HEK293 (cell line): ENCODE results near the gene TCF12.

Experiments
- CTCF ChIA-PET: fragments of 350-600 bp; formaldehyde crosslinking; extraction: SDS; loops from one replicate; lab custom pipeline; 2021; ENCODE audit warnings: antibody characterized with exemption; lab: Yijun Ruan, JAX
- POLR2A ChIA-PET: fragments of 300-600 bp; formaldehyde crosslinking; extraction: SDS; loops from one replicate; lab custom pipeline; 2020; ENCODE audit warnings: antibody characterized with exemption, inconsistent platforms; lab: Yijun Ruan, JAX
- H3K27ac ChIP-seq: fragments of 200-500 bp; sonication (Bioruptor generic); 2 replicates; pipeline ENCODE4 v1.5.1; 2014; ENCODE audit warnings: low read depth, low read length, control low read depth, inconsistent platforms; ENCODE audit errors: extremely low read depth
- H3K36me3 ChIP-seq, 2 experiments: fragments of 200-500 bp in 1 of 2; sonication (Bioruptor generic) in 1 of 2; 1 replicate in 1 of 2; 2 replicates in 1 of 2; pipeline ENCODE4 v1.5.1; 2014 to 2017; ENCODE audit warnings: inconsistent platforms in 2 of 2, low read length in 2 of 2; ENCODE audit not compliant: control insufficient read depth in 2 of 2, insufficient read depth in 1 of 2
- H3K4me1 ChIP-seq: fragments of 200-500 bp; sonication (Bioruptor generic); 2 replicates; pipeline ENCODE4 v1.5.1; 2014; ENCODE audit warnings: mild to moderate bottlenecking, low read length, inconsistent platforms; ENCODE audit not compliant: control insufficient read depth, insufficient read depth
- H3K4me3 ChIP-seq: 2 replicates; pipeline ENCODE4 v1.5.1; 2011; ENCODE audit warnings: low read depth, mild to moderate bottlenecking, control low read depth, low read length, moderate library complexity
- H3K9me3 ChIP-seq: fragments of 200-500 bp; sonication (Bioruptor generic); 2 replicates; pipeline ENCODE4 v1.5.1; 2014; ENCODE audit warnings: low read depth, low read length, inconsistent platforms; ENCODE audit not compliant: control insufficient read depth, insufficient read depth
- BCL11A ChIP-seq: fragments of 450-650 bp; formaldehyde crosslinking; IDR thresholded peaks from 2 replicates; pipeline ENCODE4 v1.5.1; 2016; ENCODE audit warnings: low read depth, missing biosample characterization, missing genetic modification characterization
- CTCF ChIP-seq: fragments of 450-650 bp; formaldehyde crosslinking; IDR thresholded peaks from 2 replicates; pipeline ENCODE4 v1.5.1; 2016; ENCODE audit warnings: missing biosample characterization, missing genetic modification characterization
- ELK4 ChIP-seq: IDR thresholded peaks from 2 replicates; pipeline ENCODE4 v1.6.1; 2011; ENCODE audit warnings: mild to moderate bottlenecking, low read depth, low read length, borderline replicate concordance
- GLI4 ChIP-seq: fragments of 450-650 bp; formaldehyde crosslinking; IDR thresholded peaks from 2 replicates; pipeline ENCODE4 v1.5.1; 2016; ENCODE audit warnings: missing biosample characterization, missing genetic modification characterization
- PRDM2 ChIP-seq: fragments of 450-650 bp; formaldehyde crosslinking; IDR thresholded peaks from 2 replicates; pipeline ENCODE4 v1.5.1; 2016; ENCODE audit warnings: missing biosample characterization, missing genetic modification characterization, borderline replicate concordance
- SALL2 ChIP-seq: fragments of 450-650 bp; formaldehyde crosslinking; IDR thresholded peaks from 2 replicates; pipeline ENCODE4 v1.5.0; 2017; ENCODE audit warnings: missing biosample characterization, mild to moderate bottlenecking, missing genetic modification characterization, borderline replicate concordance
- ZBTB1 ChIP-seq: fragments of 450-650 bp; formaldehyde crosslinking; IDR thresholded peaks from 2 replicates; pipeline ENCODE4 v1.5.1; 2016; ENCODE audit warnings: missing biosample characterization, missing genetic modification characterization
- ZNF211 ChIP-seq: fragments of 450-650 bp; formaldehyde crosslinking; IDR thresholded peaks from 2 replicates; pipeline ENCODE4 v1.5.1; 2016; ENCODE audit warnings: low read depth, missing biosample characterization, missing genetic modification characterization
- ZNF214 ChIP-seq: fragments of 450-650 bp; formaldehyde crosslinking; IDR thresholded peaks from 2 replicates; pipeline ENCODE4 v1.5.1; 2017; ENCODE audit warnings: missing biosample characterization, mild to moderate bottlenecking, missing genetic modification characterization, borderline replicate concordance
- ZNF223 ChIP-seq: fragments of 450-650 bp; formaldehyde crosslinking; IDR thresholded peaks from 2 replicates; pipeline ENCODE4 v1.5.1; 2016; ENCODE audit warnings: missing biosample characterization, missing genetic modification characterization
- ZNF324 ChIP-seq: fragments of 450-650 bp; formaldehyde crosslinking; IDR thresholded peaks from 2 replicates; pipeline ENCODE4 v1.5.1; 2016; ENCODE audit warnings: missing biosample characterization, missing genetic modification characterization
- ZNF48 ChIP-seq: fragments of 450-650 bp; formaldehyde crosslinking; IDR thresholded peaks from 2 replicates; pipeline ENCODE4 v1.5.1; 2016; ENCODE audit warnings: missing biosample characterization, missing genetic modification characterization
- ZNF544 ChIP-seq: fragments of 450-650 bp; formaldehyde crosslinking; IDR thresholded peaks from 2 replicates; pipeline ENCODE4 v1.5.0; 2017; ENCODE audit warnings: missing biosample characterization, missing genetic modification characterization
- ZNF555 ChIP-seq: fragments of 450-650 bp; formaldehyde crosslinking; conservative IDR thresholded peaks from 2 replicates; pipeline ENCODE4 v1.5.1; 2017; ENCODE audit warnings: missing biosample characterization, mild to moderate bottlenecking, missing genetic modification characterization, inconsistent platforms
- TF ChIP-seq, protein P1 (sequence below): fragments of 450-650 bp; formaldehyde crosslinking; IDR thresholded peaks from 2 replicates; pipeline ENCODE4 v1.5.0; 2017; ENCODE audit warnings: missing biosample characterization, missing genetic modification characterization, borderline replicate concordance
- TF ChIP-seq, protein P2 (sequence below): fragments of 450-650 bp; formaldehyde crosslinking; IDR thresholded peaks from 2 replicates; pipeline ENCODE4 v1.5.1; 2016; ENCODE audit warnings: missing biosample characterization, missing genetic modification characterization
- TF ChIP-seq, protein P3 (sequence below): fragments of 450-650 bp; formaldehyde crosslinking; IDR thresholded peaks from 2 replicates; pipeline ENCODE4 v1.5.1; 2016; ENCODE audit warnings: missing biosample characterization, missing genetic modification characterization
- TF ChIP-seq, protein P4 (sequence below): fragments of 450-650 bp; formaldehyde crosslinking; IDR thresholded peaks from 2 replicates; pipeline ENCODE4 v1.5.1; 2016; ENCODE audit warnings: missing biosample characterization, missing genetic modification characterization

The TCF12 gene

GRCh38 chr15:57079931-57080620, 161.6 kb downstream of the TCF12 start:
- no peaks in the 10 kb centered on the region for H3K9me3 ChIP-seq
- no peak overlapping the region for H3K27ac ChIP-seq
- ChIA-PET POLR2A (no interaction called here), CTCF (interaction anchor here (0.7 kb wide), 1 partner anchor 186 kb away, joined by 3 read pairs; no protein-coding TSS in a partner anchor)
- no peak overlapping the region for H3K4me3 ChIP-seq
- H3K4me1 ChIP-seq = 0 out of 2 replicates have a peak, but pooled peaks cover 5% of the 10 kb centered on the region
- no peak for TF ChIP-seq SALL2 (tag by site-specific recombination)
- TF ChIP-seq, protein P1, sequence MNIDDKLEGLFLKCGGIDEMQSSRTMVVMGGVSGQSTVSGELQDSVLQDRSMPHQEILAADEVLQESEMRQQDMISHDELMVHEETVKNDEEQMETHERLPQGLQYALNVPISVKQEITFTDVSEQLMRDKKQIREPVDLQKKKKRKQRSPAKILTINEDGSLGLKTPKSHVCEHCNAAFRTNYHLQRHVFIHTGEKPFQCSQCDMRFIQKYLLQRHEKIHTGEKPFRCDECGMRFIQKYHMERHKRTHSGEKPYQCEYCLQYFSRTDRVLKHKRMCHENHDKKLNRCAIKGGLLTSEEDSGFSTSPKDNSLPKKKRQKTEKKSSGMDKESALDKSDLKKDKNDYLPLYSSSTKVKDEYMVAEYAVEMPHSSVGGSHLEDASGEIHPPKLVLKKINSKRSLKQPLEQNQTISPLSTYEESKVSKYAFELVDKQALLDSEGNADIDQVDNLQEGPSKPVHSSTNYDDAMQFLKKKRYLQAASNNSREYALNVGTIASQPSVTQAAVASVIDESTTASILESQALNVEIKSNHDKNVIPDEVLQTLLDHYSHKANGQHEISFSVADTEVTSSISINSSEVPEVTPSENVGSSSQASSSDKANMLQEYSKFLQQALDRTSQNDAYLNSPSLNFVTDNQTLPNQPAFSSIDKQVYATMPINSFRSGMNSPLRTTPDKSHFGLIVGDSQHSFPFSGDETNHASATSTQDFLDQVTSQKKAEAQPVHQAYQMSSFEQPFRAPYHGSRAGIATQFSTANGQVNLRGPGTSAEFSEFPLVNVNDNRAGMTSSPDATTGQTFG (tag by site-specific recombination) = no peak
- TF ChIP-seq PRDM2 (tag by site-specific recombination) = no peak
- TF ChIP-seq ZNF48 (tag by site-specific recombination) = no peak
- no peak for TF ChIP-seq ZNF223
- no peak for TF ChIP-seq ZNF211
- no peak for TF ChIP-seq ZNF214 (tag by site-specific recombination)
- TF ChIP-seq GLI4 (tag by site-specific recombination) = no peak
- no peak for TF ChIP-seq ELK4
- TF ChIP-seq ZNF324 = no peak
- TF ChIP-seq ZBTB1 (tag by site-specific recombination) = no peak
- TF ChIP-seq CTCF (tag by site-specific recombination) = no peak
- TF ChIP-seq, protein P2, sequence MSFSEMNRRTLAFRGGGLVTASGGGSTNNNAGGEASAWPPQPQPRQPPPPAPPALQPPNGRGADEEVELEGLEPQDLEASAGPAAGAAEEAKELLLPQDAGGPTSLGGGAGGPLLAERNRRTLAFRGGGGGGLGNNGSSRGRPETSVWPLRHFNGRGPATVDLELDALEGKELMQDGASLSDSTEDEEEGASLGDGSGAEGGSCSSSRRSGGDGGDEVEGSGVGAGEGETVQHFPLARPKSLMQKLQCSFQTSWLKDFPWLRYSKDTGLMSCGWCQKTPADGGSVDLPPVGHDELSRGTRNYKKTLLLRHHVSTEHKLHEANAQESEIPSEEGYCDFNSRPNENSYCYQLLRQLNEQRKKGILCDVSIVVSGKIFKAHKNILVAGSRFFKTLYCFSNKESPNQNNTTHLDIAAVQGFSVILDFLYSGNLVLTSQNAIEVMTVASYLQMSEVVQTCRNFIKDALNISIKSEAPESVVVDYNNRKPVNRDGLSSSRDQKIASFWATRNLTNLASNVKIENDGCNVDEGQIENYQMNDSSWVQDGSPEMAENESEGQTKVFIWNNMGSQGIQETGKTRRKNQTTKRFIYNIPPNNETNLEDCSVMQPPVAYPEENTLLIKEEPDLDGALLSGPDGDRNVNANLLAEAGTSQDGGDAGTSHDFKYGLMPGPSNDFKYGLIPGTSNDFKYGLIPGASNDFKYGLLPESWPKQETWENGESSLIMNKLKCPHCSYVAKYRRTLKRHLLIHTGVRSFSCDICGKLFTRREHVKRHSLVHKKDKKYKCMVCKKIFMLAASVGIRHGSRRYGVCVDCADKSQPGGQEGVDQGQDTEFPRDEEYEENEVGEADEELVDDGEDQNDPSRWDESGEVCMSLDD (tag by site-specific recombination) = no peak
- TF ChIP-seq ZNF544 = no peak
- TF ChIP-seq ZNF555 (tag by site-specific recombination) = no peak
- TF ChIP-seq, protein P3, sequence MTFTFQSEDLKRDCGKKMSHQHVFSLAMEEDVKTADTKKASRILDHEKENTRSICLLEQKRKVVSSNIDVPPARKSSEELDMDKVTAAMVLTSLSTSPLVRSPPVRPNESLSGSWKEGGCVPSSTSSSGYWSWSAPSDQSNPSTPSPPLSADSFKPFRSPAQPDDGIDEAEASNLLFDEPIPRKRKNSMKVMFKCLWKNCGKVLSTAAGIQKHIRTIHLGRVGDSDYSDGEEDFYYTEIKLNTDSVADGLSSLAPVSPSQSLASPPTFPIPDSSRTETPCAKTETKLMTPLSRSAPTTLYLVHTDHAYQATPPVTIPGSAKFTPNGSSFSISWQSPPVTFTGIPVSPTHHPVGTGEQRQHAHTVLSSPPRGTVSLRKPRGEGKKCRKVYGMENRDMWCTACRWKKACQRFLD = no peak
- TF ChIP-seq BCL11A (tag by site-specific recombination) = no peak
- TF ChIP-seq, protein P4, sequence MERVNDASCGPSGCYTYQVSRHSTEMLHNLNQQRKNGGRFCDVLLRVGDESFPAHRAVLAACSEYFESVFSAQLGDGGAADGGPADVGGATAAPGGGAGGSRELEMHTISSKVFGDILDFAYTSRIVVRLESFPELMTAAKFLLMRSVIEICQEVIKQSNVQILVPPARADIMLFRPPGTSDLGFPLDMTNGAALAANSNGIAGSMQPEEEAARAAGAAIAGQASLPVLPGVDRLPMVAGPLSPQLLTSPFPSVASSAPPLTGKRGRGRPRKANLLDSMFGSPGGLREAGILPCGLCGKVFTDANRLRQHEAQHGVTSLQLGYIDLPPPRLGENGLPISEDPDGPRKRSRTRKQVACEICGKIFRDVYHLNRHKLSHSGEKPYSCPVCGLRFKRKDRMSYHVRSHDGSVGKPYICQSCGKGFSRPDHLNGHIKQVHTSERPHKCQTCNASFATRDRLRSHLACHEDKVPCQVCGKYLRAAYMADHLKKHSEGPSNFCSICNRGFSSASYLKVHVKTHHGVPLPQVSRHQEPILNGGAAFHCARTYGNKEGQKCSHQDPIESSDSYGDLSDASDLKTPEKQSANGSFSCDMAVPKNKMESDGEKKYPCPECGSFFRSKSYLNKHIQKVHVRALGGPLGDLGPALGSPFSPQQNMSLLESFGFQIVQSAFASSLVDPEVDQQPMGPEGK (tag by site-specific recombination) = no peak
- no peaks in the 10 kb centered on the region for H3K36me3 ChIP-seq
